Measurements from ENCODE around the gene SGPL1.

SGPL1 gene

GRCh38 chr10:70812814-70813213, 2.9 kb upstream of the SGPL1 start:
- DNase-seq = no peak

GRCh38 chr10:70814126-70814525, 1.6 kb upstream of the SGPL1 start:
- no peak for DNase-seq

GRCh38 chr10:70816220-70816894, 609 bp downstream of the SGPL1 start:
- DNase-seq = peak; percentile 29

GRCh38 chr10:70820976-70821750, 5.4 kb downstream of the SGPL1 start:
- no peak for DNase-seq

GRCh38 chr10:70822076-70822820, 6.5 kb downstream of the SGPL1 start:
- no peak for DNase-seq

- DNase-seq = no peak
These were observed 11.5 kb downstream of the SGPL1 start for GRCh38 chr10:70827086-70827757.

- no peak for DNase-seq
These were observed 13.2 kb downstream of the SGPL1 start for GRCh38 chr10:70828923-70829322.

GRCh38 chr10:70829543-70829942, 13.8 kb downstream of the SGPL1 start:
- DNase-seq = no peak

GRCh38 chr10:70830164-70830563, 14.4 kb downstream of the SGPL1 start:
- DNase-seq = no peak

- no peak for DNase-seq
These were observed 16.5 kb downstream of the SGPL1 start for GRCh38 chr10:70832221-70832620.

GRCh38 chr10:70832852-70833528, 17.2 kb downstream of the SGPL1 start:
- DNase-seq = no peak

- DNase-seq = no peak
These were observed 17.9 kb downstream of the SGPL1 start for GRCh38 chr10:70833601-70834000.

GRCh38 chr10:70834021-70834420, 18.3 kb downstream of the SGPL1 start:
- no peak for DNase-seq

- no peak for DNase-seq
These were observed 18.8 kb downstream of the SGPL1 start for GRCh38 chr10:70834441-70835151.

- DNase-seq = no peak
These were observed 20.6 kb downstream of the SGPL1 start for GRCh38 chr10:70836319-70836718.

- DNase-seq = no peak
These were observed 21.9 kb downstream of the SGPL1 start for GRCh38 chr10:70837660-70838059.

- no peak for DNase-seq
These were observed 22.6 kb downstream of the SGPL1 start for GRCh38 chr10:70838270-70838805.

GRCh38 chr10:70840836-70841235, 25.1 kb downstream of the SGPL1 start:
- no peak for DNase-seq

- DNase-seq = no peak
These were observed 27.6 kb downstream of the SGPL1 start for GRCh38 chr10:70843333-70843732.

GRCh38 chr10:70843776-70844489, 28.2 kb downstream of the SGPL1 start:
- DNase-seq = no peak

GRCh38 chr10:70845256-70845655, 29.5 kb downstream of the SGPL1 start:
- no peak for DNase-seq
